ENCODE data around the gene VOPP1. TPM values are rescaled to one million over a fixed set of nuclear protein-coding genes. Genes with fewer than 3 reads are reported as not detected.

VOPP1 gene
- total RNA-seq, 1 donor from 2014 or later, result 68.2 TPM

- DNase-seq (ENCODE audit: low spot score), result no peak
These were observed 17.1 kb downstream of the VOPP1 start for GRCh38 chr7:55555160-55555559.

DNA sequence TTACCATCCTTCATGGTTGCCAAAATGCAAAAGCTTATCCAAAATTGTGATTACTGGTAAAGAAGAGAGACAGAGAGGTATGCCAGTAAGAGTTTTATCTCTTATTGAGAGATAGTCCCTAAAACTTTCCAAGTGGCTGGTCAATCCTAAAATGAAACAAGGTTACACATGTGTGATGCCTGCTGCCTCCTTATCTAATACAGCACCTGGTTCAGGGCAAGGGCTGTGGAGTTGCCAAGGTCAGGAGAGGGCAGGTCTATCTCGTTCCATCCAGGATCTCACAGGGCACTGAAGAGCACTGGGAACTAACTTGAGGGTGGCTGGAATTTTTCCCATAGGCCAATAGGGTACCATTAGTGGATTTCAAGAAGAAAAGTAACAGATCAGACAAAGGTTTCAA, 18.3 kb downstream of the VOPP1 start:
- DNase-seq (ENCODE audit: low spot score), result no peak

DNA sequence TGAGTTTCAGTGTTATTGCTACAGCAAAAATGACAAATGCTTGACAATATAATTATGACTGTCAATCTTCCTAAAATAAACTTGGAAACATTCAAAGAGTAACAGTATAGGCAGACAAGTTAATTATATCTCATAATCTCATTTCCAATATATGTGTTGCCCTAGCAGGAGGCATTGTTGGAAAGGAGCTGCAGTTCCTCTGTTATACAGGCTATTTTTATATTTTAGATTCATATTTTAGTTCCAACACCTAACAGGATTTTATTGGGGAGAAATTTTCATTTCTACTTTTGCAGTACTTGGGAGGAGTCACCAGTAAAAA, 19.3 kb downstream of the VOPP1 start:
- no peak for DNase-seq (ENCODE audit: low spot score)

DNA sequence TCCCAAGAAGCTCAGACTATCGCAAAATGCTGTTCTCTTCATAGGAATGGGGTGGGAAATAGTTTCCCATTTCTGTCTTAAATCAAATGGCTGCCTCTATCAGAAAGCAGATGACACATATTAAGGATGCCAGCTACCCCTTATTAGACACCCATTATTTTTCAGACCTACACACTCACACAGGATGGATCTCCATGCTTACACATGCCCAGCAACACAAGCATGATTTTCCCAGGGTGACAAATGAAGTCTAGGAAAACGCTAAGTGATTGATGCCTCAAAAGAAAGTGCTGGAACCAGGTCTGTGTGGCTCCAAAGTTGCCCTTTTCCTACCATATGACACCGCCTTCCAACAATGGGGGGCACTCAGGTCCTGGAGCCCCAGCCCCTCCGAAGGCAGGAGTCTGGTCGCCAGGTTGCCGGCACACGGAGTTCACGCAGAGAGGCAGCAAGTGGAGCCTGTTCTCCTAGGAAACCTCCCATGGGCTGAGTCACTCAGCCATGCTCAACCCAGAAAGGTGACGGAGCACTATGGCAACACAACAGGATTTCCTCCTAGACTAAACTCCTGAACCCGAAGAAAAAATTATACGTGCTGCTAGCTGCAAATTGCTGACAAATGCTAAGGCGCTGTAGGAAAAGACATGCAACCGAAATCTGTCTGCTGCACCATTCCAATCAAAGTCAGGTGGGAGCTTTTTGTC, 19.8 kb downstream of the VOPP1 start:
- DNase-seq (ENCODE audit: low spot score), result peak; percentile 67

DNA sequence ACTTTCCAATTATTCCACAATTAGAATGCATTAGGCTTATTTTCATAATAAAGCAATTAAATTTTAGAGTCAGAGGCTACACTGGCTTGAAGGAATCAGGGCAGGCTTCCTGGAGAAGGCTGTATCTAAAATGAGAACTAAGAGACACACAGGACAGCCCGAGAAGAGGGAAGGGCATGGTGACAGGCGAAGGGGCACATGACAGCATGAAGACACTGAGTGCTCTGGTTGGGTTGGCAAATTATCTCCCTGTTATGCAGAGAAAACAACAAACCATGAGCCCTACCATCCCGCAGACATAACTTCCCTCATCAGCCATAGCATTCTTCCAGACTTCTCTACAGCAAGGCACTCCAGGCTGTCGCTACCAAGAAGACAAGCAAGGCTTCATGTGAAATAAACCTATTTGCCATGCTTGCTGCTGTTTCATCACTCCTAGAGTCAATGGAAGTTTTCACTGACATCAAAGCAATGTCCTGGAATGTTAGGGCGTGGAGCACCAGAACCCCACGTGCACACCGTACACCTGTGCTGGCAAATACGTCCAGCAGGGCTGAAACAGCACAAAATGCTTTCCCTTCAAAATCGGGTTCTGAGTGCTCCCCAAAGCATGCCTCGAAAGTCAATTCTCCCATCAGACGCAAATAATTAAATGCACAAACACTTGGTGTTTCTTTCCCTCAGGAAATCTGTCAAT, 21.3 kb downstream of the VOPP1 start:
- no peak for DNase-seq (ENCODE audit: low spot score)

- DNase-seq (ENCODE audit: low spot score), result no peak
These were observed 22.2 kb downstream of the VOPP1 start for GRCh38 chr7:55550010-55550663.

DNA sequence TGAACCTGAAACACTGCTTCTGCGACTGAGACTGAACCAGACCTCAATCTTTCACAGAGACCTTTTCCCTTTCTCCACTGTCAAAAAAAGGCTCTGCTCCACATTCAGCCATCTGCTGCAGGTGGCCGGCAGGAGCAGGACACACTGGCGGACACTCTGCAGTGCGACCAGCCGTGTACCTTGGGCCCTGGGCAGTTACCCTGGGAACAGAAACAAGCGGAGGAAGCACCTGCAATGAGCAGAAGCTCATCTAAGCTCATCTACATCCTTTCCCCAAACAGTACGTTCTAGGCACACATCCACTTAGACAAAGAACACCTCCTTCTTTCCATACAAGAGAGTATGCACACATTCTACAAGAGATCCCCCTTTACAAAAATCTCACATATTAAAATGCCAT, 22.8 kb downstream of the VOPP1 start:
- no peak for DNase-seq (ENCODE audit: low spot score)

GRCh38 chr7:55548295-55548731, 24.0 kb downstream of the VOPP1 start:
- no peak for DNase-seq (ENCODE audit: low spot score)

DNA sequence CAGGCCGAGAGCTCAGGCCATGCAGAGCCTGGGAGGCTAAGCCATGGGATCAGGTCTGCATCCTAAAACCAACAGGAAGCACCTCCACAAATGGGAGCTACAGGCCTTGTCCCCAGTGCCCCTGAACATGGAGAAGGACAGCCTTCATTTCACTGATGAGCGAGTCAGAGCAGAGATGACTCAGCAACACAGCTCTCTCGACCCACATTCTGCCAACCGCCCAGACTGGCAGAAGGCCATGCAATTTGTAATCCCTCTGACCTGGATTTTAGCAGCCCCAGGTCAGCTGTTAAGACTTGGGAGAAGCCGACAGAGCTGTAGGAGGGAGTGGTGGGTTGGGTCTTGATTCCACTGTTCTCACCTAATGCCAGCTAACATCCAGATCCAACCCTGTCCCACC, 25.5 kb downstream of the VOPP1 start:
- DNase-seq (ENCODE audit: low spot score), result peak; percentile 70

DNA sequence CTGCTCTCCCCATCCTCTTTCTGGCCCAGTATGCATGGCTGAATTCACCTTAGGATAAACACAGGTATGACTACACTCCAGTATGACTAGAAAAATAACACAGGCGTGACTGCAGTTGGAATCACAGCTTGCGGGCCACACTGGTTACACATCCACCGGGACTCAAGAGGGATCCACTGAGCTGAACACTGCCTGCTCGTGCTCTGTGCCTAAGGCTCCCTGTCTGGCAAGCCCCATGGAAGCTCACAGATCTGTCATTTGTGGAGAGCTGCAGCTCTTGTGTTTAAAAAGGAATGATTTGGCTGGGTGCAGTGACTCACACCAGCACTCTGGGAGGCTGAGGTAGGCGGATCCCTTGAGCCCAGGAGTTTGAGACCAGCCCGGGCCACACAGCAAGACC, 26.8 kb downstream of the VOPP1 start:
- DNase-seq (ENCODE audit: low spot score), result no peak

DNA sequence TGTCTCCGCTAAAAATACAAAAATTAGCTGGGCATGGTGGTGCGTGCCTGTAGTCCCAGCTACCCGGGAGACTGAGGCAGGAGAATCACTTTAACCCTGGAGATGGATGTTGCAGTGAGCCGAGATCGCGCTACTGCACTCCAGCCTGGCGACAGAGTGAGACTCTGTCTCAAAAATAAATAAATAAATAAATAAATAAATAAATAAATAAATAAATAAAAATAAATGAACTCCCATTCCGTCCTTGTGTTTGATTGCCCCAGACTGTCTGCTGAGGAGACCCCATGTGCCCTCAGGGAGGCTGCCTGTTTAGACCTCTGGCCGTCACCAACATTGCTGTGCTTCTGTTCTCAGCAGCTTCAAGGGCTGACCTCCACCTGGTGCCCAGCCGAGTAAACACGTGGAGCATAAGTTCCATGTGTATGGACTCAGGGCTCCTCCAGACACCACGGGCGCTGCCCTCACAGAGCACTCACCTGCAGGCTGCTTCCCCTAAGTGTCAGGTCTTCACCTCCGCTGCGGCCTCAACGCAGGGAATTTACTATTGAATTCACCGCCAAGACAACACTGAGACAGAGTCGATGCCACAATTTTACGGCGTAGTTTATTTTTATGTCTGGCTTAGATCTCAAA, 32.0 kb downstream of the VOPP1 start:
- DNase-seq (ENCODE audit: low spot score), result no peak

GRCh38 chr7:55539380-55539779, 32.9 kb downstream of the VOPP1 start:
- DNase-seq (ENCODE audit: low spot score), result no peak

DNA sequence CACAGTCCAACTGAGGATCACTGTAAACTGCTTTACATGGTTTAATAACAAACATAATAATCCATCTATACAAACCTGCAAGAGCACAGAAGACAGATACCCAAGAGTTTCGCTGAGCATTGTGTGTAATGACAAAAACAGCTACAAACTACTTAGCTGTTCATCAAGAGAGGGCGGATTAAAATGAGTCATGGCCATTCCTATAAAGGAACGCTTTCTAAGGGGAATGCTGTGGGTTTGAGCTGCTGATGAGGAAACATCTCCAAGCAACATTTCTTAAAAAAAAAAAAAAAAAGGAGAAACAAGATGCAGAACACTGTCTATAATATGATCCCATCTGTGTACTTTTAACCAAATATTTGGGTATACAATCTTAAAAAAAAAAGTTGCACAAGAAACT, 33.8 kb downstream of the VOPP1 start:
- DNase-seq (ENCODE audit: low spot score), result no peak

- no peak for DNase-seq (ENCODE audit: low spot score)
These were observed 34.8 kb downstream of the VOPP1 start for GRCh38 chr7:55537458-55537990.

DNA sequence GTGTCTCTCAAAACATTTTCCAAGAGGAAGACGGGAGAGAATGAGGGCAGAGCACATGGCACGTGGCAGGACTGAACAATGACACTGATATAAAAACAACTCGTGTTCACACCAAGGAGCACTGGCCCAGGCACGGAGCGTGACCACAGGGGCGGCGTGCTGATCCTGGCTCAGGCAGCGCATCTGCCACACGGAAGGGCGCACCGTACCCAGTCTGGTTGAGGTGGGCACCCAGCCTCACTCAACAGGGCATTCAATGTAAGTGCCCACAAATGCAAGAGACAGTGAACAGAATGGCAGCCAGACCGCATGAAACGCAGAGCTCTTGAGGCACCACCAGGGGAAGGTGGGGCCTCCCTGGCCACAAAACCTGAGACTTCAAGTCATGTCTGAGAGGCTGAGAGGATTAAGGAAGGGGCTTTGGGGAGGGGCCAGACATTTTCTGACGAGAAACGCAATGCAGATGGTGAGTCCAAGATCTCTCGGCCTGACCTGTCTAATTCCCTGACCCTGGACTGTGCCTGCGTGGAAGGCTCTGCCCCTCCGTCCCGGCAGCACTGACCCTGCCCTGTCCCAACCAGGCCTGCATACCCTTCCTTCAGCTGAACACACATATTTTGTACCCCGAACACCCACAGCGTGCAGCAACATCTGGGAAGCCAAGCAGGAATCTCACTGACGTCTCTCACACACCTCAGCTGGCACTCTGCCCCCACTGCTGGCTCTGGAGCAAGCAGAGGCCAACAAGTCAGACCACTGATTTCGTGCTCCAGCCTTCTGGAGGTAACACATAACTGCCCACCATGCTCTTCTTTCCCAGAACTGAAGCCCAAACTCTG, 35.5 kb downstream of the VOPP1 start:
- no peak for DNase-seq (ENCODE audit: low spot score)

GRCh38 chr7:55535617-55536016, 36.7 kb downstream of the VOPP1 start:
- no peak for DNase-seq (ENCODE audit: low spot score)

DNA sequence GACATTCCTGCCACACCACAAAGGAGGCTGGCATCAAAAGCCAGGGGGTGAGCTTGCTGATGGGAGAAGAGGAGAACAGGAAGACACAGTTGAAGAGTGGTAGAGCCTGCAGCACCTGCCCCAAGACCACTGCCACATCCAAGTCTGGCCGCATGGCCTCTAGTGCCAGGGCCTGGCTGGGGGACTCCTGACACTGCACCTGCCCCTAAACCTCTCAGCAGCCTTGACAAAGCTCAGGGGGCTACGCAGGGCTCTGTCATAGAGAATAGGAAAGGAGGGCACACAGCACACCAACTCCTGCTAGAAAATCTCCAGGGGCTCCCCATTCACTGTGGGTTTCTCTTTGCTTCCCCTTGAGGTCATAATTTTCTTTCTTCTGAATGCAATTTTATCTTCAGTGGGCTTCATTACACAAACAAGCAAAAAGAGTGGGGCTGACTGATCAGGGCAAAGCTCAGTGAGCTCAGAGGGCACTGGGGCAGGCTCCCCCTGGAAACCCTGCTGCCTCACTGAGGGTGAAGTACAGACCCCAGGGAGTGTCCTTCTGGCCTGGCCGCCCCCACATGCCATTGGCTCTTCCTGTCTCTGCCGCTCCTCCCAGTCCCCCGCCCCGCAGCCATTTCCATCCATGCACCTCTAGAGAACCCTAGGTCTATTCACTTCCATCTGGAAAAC, 37.2 kb downstream of the VOPP1 start:
- no peak for DNase-seq (ENCODE audit: low spot score)

- peak; percentile 36 for DNase-seq (ENCODE audit: low spot score)
These were observed 37.9 kb downstream of the VOPP1 start for GRCh38 chr7:55534262-55534915.

DNA sequence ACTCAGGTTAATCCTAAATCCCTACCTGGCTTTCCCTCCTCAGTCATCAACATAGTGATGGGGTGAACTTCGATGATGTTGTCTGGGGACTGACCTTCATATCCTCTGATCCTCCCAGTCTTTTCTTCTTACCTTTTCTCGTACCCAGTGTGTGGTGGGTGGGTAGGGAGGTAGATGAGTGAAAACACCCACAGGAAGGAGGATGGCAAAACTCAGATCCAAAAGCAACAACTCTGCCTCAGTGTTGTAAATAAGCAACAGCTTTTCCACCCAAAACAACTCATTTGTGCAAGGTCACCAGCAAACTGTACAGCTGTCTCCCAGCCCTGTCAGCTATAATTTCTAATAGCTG, 38.6 kb downstream of the VOPP1 start:
- DNase-seq (ENCODE audit: low spot score), result no peak

DNA sequence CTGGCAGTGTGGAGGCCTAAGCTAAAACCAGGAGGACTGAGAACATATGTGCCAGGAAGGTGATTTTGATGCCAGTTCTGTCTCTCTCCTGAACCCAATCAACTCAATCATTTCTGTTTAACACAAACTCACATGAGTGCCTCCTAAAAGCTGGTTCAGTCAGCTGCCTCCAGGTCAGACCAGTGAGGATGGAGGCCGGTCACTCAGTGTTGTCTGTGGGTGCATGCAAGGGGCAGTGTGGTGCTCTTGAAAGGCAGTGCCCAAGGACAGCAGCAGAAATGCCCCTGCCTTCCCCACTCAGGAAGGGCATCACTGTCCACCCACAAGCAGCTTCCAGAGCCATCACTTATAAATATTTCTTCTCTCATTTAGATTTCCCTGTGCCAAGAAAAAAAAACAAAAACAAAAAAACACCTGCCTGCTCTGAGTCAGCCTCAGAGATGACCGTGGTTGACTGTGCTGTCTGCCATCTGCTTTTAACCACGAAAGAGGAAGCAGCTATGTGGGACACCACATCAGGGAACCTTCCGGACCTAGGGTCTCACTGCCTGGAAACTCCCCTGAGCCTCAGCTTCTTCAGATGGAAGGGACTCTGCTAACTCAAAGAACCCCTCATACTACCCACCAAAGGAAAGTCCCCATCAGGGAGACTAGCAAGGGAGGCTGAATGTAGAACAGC, 39.1 kb downstream of the VOPP1 start:
- peak; percentile 37 for DNase-seq (ENCODE audit: low spot score)
